Stimulated activated memory B cell treated with anti-CD40 and anti-IgM and Interleukin-4, amounts not matched to agents 10 μg/mL and 1 μg/mL and 100 μg/mL, for 72 hours (primary cell): ENCODE measurements around the gene DLG2.

Experiments
- ATAC-seq: fragments of 150-1000 bp; cut with Tn5 transposase; 2 replicates; pipeline ENCODE4 v1.10.0; 2021
- H3K27ac Mint-ChIP-seq: one replicate; pipeline ENCODE4 v1.8.0; 2022; ENCODE audit warnings: mild to moderate bottlenecking, mixed read lengths
- H3K27me3 Mint-ChIP-seq: one replicate; pipeline ENCODE4 v1.8.0; 2022; ENCODE audit warnings: mixed read lengths
- H3K36me3 Mint-ChIP-seq: one replicate; pipeline ENCODE4 v1.8.0; 2022; ENCODE audit warnings: mixed read lengths
- H3K4me1 Mint-ChIP-seq: one replicate; pipeline ENCODE4 v1.8.0; 2022; ENCODE audit warnings: mixed read lengths
- H3K4me3 Mint-ChIP-seq: one replicate; pipeline ENCODE4 v1.8.0; 2022; ENCODE audit warnings: mild to moderate bottlenecking, moderate library complexity, mixed read lengths
- H3K9me3 Mint-ChIP-seq: one replicate; pipeline ENCODE4 v1.8.0; 2022; ENCODE audit warnings: mixed read lengths

Gene DLG2

GRCh38 chr11:84720706-84721402 is 906.3 kb downstream of the DLG2 start:
- Mint-ChIP-seq H3K4me3 (peak overlapping the region; percentile 77), H3K36me3 (no peaks in the 10 kb centered on the region), H3K27ac (no peak overlapping the region), H3K9me3 (no peaks in the 10 kb centered on the region), H3K4me1 (peaks cover 10% of the 10 kb centered on the region), H3K27me3 (peaks cover 34% of the 10 kb centered on the region)
- ATAC-seq = peak; percentile 73

GRCh38 chr11:84719935-84720577 is 907.1 kb downstream of the DLG2 start:
- ATAC-seq = peak; percentile 19
- Mint-ChIP-seq H3K27me3 (peaks cover 34% of the 10 kb centered on the region), H3K36me3 (no peaks in the 10 kb centered on the region), H3K27ac (no peak overlapping the region), H3K4me3 (peak overlapping the region; percentile 77), H3K4me1 (peaks cover 10% of the 10 kb centered on the region), H3K9me3 (no peaks in the 10 kb centered on the region)

GRCh38 chr11:84714316-84714780 is 912.8 kb downstream of the DLG2 start:
- H3K27me3 Mint-ChIP-seq = peaks cover 8% of the 10 kb centered on the region
- H3K4me1 Mint-ChIP-seq = no peaks in the 10 kb centered on the region
- H3K36me3 Mint-ChIP-seq = no peaks in the 10 kb centered on the region
- H3K27ac Mint-ChIP-seq = no peak overlapping the region
- peaks cover 8% of the 10 kb centered on the region for H3K9me3 Mint-ChIP-seq
- no peak for ATAC-seq
- peak overlapping the region; percentile 46 for H3K4me3 Mint-ChIP-seq

GRCh38 chr11:84691830-84692229 is 935.3 kb downstream of the DLG2 start:
- Mint-ChIP-seq H3K4me1 (no peaks in the 10 kb centered on the region), H3K27me3 (peaks cover 10% of the 10 kb centered on the region), H3K27ac (no peak overlapping the region), H3K4me3 (no peak overlapping the region), H3K9me3 (no peaks in the 10 kb centered on the region), H3K36me3 (no peaks in the 10 kb centered on the region)
- no peak for ATAC-seq

GRCh38 chr11:84687433-84687832 is 939.7 kb downstream of the DLG2 start:
- H3K4me1 Mint-ChIP-seq = no peaks in the 10 kb centered on the region
- H3K27ac Mint-ChIP-seq = no peak overlapping the region
- H3K9me3 Mint-ChIP-seq = no peaks in the 10 kb centered on the region
- no peak overlapping the region for H3K4me3 Mint-ChIP-seq
- ATAC-seq = no peak
- H3K27me3 Mint-ChIP-seq = peaks cover 10% of the 10 kb centered on the region
- H3K36me3 Mint-ChIP-seq = no peaks in the 10 kb centered on the region

GRCh38 chr11:84686716-84687115 is 940.4 kb downstream of the DLG2 start:
- H3K27me3 Mint-ChIP-seq = peaks cover 10% of the 10 kb centered on the region
- H3K4me1 Mint-ChIP-seq = no peaks in the 10 kb centered on the region

GRCh38 chr11:84685976-84686375 is 941.2 kb downstream of the DLG2 start:
- ATAC-seq = no peak
- H3K4me1 Mint-ChIP-seq = no peaks in the 10 kb centered on the region
- peaks cover 10% of the 10 kb centered on the region for H3K27me3 Mint-ChIP-seq
- H3K4me3 Mint-ChIP-seq = no peak overlapping the region
- no peak overlapping the region for H3K27ac Mint-ChIP-seq
- no peaks in the 10 kb centered on the region for H3K36me3 Mint-ChIP-seq
- H3K9me3 Mint-ChIP-seq = no peaks in the 10 kb centered on the region

More at GRCh38 chr11:84686716-84687115, 940.4 kb downstream of the DLG2 start:
- Mint-ChIP-seq H3K9me3 (no peaks in the 10 kb centered on the region), H3K27ac (no peak overlapping the region), H3K36me3 (no peaks in the 10 kb centered on the region), H3K4me3 (no peak overlapping the region)
- ATAC-seq = no peak

- Mint-ChIP-seq H3K27ac (no peak overlapping the region), H3K9me3 (no peaks in the 10 kb centered on the region), H3K4me3 (no peak overlapping the region), H3K36me3 (no peaks in the 10 kb centered on the region), H3K4me1 (no peaks in the 10 kb centered on the region), H3K27me3 (peaks cover 10% of the 10 kb centered on the region)
- no peak for ATAC-seq
Measured at GRCh38 chr11:84685149-84685548, 942.0 kb downstream of the DLG2 start.

GRCh38 chr11:84681456-84681855 is 945.7 kb downstream of the DLG2 start:
- H3K9me3 Mint-ChIP-seq = no peaks in the 10 kb centered on the region
- H3K27me3 Mint-ChIP-seq = no peaks in the 10 kb centered on the region
- H3K27ac Mint-ChIP-seq = no peak overlapping the region
- H3K4me1 Mint-ChIP-seq = no peaks in the 10 kb centered on the region
- H3K4me3 Mint-ChIP-seq = no peak overlapping the region
- no peaks in the 10 kb centered on the region for H3K36me3 Mint-ChIP-seq
- ATAC-seq = no peak

GRCh38 chr11:84675396-84676025 is 951.6 kb downstream of the DLG2 start:
- peaks cover under 1% of the 10 kb centered on the region for H3K27me3 Mint-ChIP-seq
- no peaks in the 10 kb centered on the region for H3K36me3 Mint-ChIP-seq
- no peaks in the 10 kb centered on the region for H3K4me1 Mint-ChIP-seq
- no peak overlapping the region for H3K4me3 Mint-ChIP-seq
- no peak for ATAC-seq
- no peaks in the 10 kb centered on the region for H3K9me3 Mint-ChIP-seq
- H3K27ac Mint-ChIP-seq = no peak overlapping the region

- Mint-ChIP-seq H3K27me3 (peaks cover 8% of the 10 kb centered on the region), H3K4me3 (no peak overlapping the region), H3K36me3 (no peaks in the 10 kb centered on the region), H3K9me3 (no peaks in the 10 kb centered on the region), H3K27ac (no peak overlapping the region), H3K4me1 (no peaks in the 10 kb centered on the region)
- no peak for ATAC-seq
Measured at GRCh38 chr11:84673753-84674152, 953.4 kb downstream of the DLG2 start.

- Mint-ChIP-seq H3K27ac (no peak overlapping the region), H3K4me1 (no peaks in the 10 kb centered on the region), H3K4me3 (no peak overlapping the region), H3K9me3 (no peaks in the 10 kb centered on the region), H3K27me3 (peaks cover 8% of the 10 kb centered on the region), H3K36me3 (no peaks in the 10 kb centered on the region)
- ATAC-seq = no peak
Measured at GRCh38 chr11:84671325-84671999, 955.7 kb downstream of the DLG2 start.

GRCh38 chr11:84663731-84664130 is 963.4 kb downstream of the DLG2 start:
- Mint-ChIP-seq H3K4me1 (no peaks in the 10 kb centered on the region), H3K4me3 (no peak overlapping the region), H3K36me3 (no peaks in the 10 kb centered on the region), H3K27me3 (no peaks in the 10 kb centered on the region), H3K9me3 (peaks cover 5% of the 10 kb centered on the region), H3K27ac (no peak overlapping the region)
- ATAC-seq = no peak

- H3K27ac Mint-ChIP-seq = no peak overlapping the region
- no peaks in the 10 kb centered on the region for H3K36me3 Mint-ChIP-seq
- peaks cover 5% of the 10 kb centered on the region for H3K9me3 Mint-ChIP-seq
- no peak overlapping the region for H3K4me3 Mint-ChIP-seq
- H3K27me3 Mint-ChIP-seq = no peaks in the 10 kb centered on the region
- no peak for ATAC-seq
- no peaks in the 10 kb centered on the region for H3K4me1 Mint-ChIP-seq
Measured at GRCh38 chr11:84660257-84660977, 966.7 kb downstream of the DLG2 start.

- H3K27me3 Mint-ChIP-seq = no peaks in the 10 kb centered on the region
- H3K4me1 Mint-ChIP-seq = no peaks in the 10 kb centered on the region
- no peak for ATAC-seq
- H3K27ac Mint-ChIP-seq = no peak overlapping the region
- no peaks in the 10 kb centered on the region for H3K36me3 Mint-ChIP-seq
- peaks cover 5% of the 10 kb centered on the region for H3K9me3 Mint-ChIP-seq
- no peak overlapping the region for H3K4me3 Mint-ChIP-seq
Measured at GRCh38 chr11:84655712-84656111, 971.4 kb downstream of the DLG2 start.
